ENCODE measurements around the gene PLEKHA5.

GRCh38 chr12:19326102-19326501, 196.6 kb downstream of the PLEKHA5 start:
- TF ChIP-seq CTCF (IDR thresholded peaks at IDR 0.05) (no peak), POLR2A (IDR thresholded peaks at IDR 0.05) (no peak)
